NCI-H524 treated with DMSO at 0.1 percent for 48 hours (cell line): Measurements from ENCODE around the gene TAS1R1.

Experiments used
- DNase-seq: peaks from one replicate; lab custom pipeline; 2025; lab: John Stamatoyannopoulos, UW

TAS1R1 gene

GRCh38 chr1:6554907-6555778 is at the start of gene TAS1R1:
TAS1R1 (plus strand) TSS chr1:6555307; CDS start chr1:6555374, 67 bp downstream.
- DNase-seq = no peak

DNA sequence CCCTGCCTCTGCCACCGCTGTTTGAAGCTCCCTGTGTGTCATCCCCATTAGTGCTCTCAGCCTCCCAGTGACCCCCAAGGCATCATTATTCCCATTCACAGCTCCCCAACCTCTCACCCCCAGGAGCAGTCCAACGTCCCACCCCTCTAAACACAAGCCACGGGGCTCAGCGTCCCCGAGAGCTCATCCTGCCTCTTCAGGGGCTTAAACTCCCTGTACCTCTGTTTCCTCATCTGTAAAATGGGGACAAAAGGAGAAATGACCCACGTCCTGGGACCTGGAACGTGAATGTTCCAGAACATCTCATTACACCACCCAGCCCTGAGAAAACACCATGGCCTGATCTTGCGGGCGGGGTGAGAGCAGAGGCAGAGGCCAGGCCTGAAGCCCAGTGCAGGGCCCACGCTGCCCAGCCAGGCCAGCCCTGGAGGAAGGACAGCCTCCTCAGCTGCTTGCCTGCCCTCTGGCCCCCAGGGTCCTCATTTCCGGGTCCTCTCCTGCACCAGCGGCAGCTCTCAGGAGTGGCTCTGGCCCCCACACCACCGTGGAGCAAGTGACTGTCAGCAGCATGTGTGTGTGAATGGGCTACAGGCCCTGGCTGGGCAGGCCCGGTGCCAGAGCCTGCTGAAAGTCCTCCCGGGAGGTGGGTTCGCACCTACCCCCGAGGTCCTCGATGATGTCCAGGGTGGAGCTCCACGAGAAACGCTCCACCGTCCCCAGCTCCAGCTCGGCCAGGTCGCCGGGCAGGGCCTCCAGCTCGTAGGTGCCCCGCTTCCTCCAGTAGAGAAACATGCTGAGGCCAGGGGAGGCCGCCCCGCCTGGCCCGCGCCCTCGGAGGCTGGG is 49.5 kb upstream of the TAS1R1 start:
- DNase-seq = no peak

GRCh38 chr1:6506210-6507036 is 48.7 kb upstream of the TAS1R1 start:
- DNase-seq = no peak

DNA sequence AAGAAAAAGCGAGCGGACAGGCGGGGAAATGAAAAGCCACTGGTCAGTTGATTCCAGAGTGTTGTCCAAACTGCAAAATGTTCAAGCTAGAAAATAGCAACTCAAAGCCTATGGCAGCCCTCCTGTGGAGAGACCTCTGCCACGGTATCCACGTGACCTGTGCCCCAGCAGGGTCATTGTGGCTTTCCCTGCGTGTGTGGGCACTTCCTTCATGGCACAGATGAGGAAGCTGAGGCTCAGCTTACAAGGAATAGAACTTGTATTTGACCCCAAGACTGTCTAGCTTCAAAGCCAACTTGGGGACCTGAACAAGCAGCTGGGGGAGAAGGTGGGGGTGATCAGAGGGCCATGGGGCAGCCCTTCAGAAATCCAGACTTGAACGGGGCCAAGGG is 48.1 kb upstream of the TAS1R1 start:
- no peak for DNase-seq

DNA sequence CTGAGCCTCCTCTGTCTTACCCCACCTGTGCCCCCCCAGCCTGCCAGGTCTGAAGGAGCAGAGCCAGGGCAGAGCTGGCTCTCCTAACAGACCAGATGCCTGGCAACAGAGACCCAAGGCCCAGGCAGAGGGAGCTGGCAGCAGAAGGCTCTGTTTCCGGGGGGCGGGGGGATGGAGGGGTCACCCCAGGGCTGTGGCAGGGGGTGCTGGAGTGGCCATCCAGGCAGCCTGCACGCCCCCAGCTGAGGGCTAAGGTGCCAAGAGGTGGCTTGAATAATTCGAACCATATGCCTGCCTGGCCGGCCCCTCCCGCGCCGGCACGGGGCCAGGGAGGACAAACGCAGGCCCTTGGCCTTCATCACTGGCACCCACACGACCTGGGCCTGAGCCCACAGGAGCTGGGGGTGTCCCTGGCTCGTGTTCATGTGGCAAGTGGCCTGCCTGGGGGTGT is 47.6 kb upstream of the TAS1R1 start:
- no peak for DNase-seq

- DNase-seq = no peak
These were observed 46.8 kb upstream of the TAS1R1 start for GRCh38 chr1:6508154-6508815.

- no peak for DNase-seq
These were observed 46.3 kb upstream of the TAS1R1 start for GRCh38 chr1:6508816-6509189.

DNA sequence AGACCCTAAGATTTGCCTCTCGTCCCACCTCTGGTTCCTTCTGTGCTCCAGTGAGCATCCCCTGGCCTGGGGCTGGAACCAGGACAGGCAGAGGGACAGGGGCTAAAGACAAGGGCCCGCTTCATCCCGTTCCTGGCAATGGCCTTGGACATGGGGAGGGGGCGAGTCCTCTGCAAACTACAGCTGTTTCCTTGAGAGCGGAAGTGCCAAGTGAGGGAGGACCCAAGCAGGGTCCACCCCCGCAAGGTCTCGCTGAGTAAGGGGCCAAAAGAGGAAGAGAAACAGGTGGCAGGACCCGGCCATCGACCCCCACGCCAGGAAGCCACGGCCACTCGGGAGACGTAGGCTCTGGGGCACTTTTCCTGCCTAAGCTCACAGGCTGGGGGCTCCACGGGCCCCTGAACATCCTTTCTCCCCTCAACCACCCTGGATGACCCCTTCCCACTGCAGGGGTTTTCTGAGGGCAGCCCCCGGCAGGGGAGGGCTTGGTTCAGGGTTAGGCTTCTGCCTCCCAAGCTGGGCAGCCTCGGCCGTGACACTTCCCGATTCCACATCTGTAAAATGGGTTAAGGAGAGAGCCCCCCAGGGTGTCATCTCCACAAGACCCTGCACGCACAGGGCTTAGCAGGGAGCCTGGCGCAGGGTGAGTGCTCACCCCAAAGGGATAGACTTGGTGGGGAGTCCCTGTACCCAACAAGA is 45.7 kb upstream of the TAS1R1 start:
- DNase-seq = no peak

DNA sequence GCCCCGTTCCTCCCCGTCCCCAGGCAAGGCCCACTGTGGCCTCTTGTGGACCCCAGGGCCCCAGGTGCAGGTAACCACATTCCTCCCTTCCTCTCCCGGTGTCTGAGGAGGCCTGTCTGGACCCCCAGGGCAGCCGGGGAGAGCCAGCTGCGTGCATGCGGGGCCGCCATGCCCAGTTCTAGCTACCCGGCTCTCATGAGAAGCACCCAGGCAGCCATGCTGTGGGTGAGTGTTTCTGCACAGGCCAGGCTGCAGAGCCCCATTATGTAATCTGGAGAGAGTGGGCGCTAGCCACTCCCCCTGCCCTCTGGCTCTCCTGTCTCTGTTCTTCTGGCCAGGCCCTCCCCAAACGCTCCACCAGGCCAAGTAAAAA is 45.2 kb upstream of the TAS1R1 start:
- DNase-seq = no peak

DNA sequence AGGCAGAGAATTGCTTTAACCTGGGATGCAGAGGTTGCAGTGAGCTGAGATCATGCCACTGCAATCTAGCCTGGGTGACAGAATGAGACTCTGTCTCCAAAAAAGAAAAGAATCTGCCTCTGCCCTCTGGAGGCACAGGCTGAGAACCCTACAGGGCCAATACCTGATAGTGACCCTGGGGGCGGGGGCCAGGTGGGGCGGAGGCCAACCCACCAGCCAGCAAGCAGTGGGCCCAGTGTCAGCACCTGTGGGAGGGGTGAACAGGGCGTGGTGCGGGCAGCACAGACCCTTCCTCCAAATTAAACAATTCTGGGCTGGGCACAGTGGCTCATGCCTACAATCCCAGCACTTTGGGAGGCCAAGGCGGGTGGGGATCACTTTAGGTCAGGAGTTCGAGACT is 44.6 kb upstream of the TAS1R1 start:
- DNase-seq = no peak

DNA sequence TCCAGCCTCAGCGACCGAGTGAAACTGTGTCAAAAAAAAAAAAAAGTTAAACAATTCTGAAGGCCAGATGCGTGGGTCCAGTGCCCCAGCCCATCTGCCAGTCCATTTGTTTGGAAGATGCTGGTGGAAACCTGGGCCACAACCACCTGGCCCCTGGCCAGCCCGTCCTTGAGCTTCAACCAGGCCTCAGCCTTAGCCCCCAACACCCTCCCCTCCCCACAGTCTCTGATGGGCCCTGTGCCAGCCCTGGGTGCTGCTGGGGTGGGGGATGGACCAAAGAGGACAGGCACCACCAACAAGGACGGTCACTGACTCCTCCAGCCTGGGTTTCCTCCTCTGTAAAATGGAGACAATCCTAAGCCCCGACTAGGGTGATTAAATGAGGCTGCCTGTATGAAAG is 44.1 kb upstream of the TAS1R1 start:
- DNase-seq = peak; percentile 51

- no peak for DNase-seq
These were observed 43.4 kb upstream of the TAS1R1 start for GRCh38 chr1:6511561-6512244.

GRCh38 chr1:6512245-6512907 is 42.7 kb upstream of the TAS1R1 start:
- no peak for DNase-seq

GRCh38 chr1:6512908-6513280 is 42.2 kb upstream of the TAS1R1 start:
- DNase-seq = no peak

DNA sequence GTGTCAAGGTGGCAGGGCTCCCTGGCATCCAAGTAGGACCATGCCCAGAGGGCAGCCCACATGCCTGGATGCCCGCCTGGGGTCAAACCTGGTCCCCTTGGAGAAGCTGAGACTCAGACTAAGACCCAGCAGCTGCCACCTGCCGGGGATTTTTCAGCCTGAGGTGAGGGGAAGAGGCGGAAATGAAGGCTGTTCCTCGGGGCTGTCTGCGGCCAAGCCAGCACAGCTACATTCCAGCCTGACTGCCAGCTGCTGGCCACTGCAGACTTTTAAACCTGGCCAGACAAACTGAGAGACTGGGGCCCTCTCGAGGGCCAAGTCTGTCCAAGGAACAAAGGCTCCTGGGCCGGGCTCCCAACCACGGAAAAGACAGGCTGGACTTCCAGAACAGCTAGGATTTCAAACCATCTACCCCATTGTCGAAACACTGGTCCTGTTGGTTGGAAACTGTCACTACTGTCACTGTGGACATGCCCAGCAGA is 41.7 kb upstream of the TAS1R1 start:
- no peak for DNase-seq

- no peak for DNase-seq
These were observed 39.3 kb upstream of the TAS1R1 start for GRCh38 chr1:6515771-6516170.

DNA sequence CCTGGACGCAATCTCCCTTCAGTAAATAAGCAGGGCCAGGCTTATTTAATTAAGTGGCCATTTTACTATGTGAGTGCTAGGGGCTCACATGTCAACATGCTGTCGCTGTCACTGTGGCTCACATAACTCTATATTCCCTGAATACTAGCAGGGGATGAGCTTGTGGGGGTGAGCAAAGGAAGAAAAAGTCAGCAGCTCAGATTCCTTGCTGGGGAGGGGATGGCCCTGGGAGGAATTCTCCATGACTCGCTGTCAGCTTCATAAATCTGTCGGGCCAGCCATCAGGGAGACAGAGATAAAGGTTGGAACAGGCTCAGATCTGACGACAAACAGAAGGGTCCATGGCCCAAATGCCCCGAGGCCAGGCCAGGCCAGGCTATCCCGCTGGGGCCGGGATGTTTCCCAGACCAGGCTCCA is 37.7 kb upstream of the TAS1R1 start:
- no peak for DNase-seq

DNA sequence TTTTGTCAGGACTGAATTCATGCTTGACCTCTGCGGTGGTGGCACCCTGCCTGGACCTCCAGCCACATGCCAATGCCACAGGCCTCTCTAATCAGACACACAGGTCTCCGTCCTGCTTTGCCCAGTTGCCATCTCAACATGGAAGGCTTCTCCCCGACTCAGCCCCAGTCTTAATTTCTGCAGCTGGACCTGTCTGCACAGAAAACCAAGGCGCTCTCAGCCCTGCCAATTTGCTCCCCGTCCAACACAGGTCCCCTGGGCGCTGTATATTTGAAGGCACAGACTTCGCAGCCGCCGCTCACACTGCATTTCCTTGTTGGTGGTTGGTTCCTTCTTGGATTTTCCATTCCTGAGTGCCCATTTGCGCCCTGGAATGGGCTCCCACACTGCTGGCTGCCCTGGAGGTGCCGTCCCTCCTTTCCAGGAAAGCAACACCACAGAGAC is 35.6 kb upstream of the TAS1R1 start:
- no peak for DNase-seq

- DNase-seq = no peak
These were observed 35.0 kb upstream of the TAS1R1 start for GRCh38 chr1:6519935-6520671.
